Activated naive CD4-positive, alpha-beta T cell treated with anti-CD3 and anti-CD28 coated beads, Interleukin-2, amount 10 ng/mL, durations not matched to agents 7 days and 5 days (primary cell): Measurements from ENCODE around the gene TMSB10.

ENCODE experiments used
- CTCF ChIA-PET: fragments of 350-600 bp; sonication (Branson Sonifier 250); formaldehyde crosslinking; loops from one replicate; lab custom pipeline; 2021; ENCODE audit warnings: antibody characterized with exemption; lab: Charles Lee
- DNase-seq: peaks from one replicate; pipeline ENCODE4 v3.0.0-alpha.2; 2020
- H3K27ac Mint-ChIP-seq: one replicate; pipeline ENCODE4 v1.8.0; 2021; ENCODE audit warnings: mild to moderate bottlenecking, moderate library complexity, mixed read lengths
- H3K27me3 Mint-ChIP-seq: one replicate; pipeline ENCODE4 v1.8.0; 2021; ENCODE audit warnings: mild to moderate bottlenecking, mixed read lengths
- H3K36me3 Mint-ChIP-seq: one replicate; pipeline ENCODE4 v1.8.0; 2021; ENCODE audit warnings: mixed read lengths
- H3K4me1 Mint-ChIP-seq: one replicate; pipeline ENCODE4 v1.8.0; 2021; ENCODE audit warnings: mixed read lengths
- H3K4me3 Mint-ChIP-seq: one replicate; pipeline ENCODE4 v1.8.0; 2021; ENCODE audit warnings: mild to moderate bottlenecking, moderate library complexity, mixed read lengths
- H3K9me3 Mint-ChIP-seq: one replicate; pipeline ENCODE4 v1.8.0; 2021; ENCODE audit warnings: mixed read lengths

Gene TMSB10

GRCh38 chr2:84918430-84918829, 13.0 kb downstream of the TMSB10 start:
- H3K36me3 Mint-ChIP-seq, result peaks cover 3% of the 10 kb centered on the region
- CTCF ChIA-PET, result interaction anchor here (1.6 to 2.6 kb wide), 3 partner anchors 12 to 149 kb away, joined by 3 to 12 read pairs (median 9); no protein-coding TSS in a partner anchor
- no peak overlapping the region for H3K4me3 Mint-ChIP-seq
- H3K9me3 Mint-ChIP-seq, result peaks cover 5% of the 10 kb centered on the region
- peak overlapping the region; percentile 84 for H3K27ac Mint-ChIP-seq
- H3K4me1 Mint-ChIP-seq, result peaks cover 57% of the 10 kb centered on the region
- DNase-seq, result no peak
- no peaks in the 10 kb centered on the region for H3K27me3 Mint-ChIP-seq

DNA sequence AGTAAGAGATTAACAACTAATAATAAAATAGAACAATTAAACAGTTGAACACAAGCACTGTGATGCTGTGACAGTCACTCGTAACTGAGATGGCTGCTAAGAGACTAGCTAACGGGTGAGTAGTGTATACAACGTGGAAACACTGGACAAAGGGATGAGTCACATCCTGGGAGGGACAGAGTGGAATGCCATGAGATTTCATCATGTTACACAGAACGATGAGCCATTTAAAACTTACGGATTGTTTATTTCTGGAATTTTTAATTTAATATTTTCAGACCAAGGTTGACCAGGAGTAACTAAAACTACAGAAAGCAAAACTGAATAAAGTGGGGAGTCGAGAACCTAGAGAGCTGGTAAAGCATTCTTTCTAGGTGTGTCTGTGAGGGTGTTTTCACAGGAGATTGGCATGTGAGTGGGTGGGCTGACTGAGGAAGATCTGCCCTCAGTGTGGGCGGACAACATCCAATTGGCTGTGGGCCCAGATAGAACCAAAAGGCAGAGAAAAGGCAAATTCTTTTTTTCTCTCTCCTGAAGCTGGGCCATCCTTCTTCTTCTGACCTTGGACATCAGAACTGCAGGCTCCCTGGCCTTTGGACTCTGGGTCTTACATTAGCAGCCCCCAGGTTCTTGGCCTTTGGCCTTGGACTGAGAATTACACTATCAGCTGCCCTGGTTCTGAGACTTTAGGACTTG, 14.6 kb downstream of the TMSB10 start:
- H3K9me3 Mint-ChIP-seq, result peaks cover 8% of the 10 kb centered on the region
- H3K27me3 Mint-ChIP-seq, result no peaks in the 10 kb centered on the region
- H3K4me1 Mint-ChIP-seq, result peaks cover 61% of the 10 kb centered on the region
- peak; percentile 53 for DNase-seq
- peak overlapping the region; percentile 84 for H3K27ac Mint-ChIP-seq
- peaks cover 10% of the 10 kb centered on the region for H3K36me3 Mint-ChIP-seq
- H3K4me3 Mint-ChIP-seq, result peak overlapping the region; percentile 10
- CTCF ChIA-PET, result interaction anchor here (0.9 to 2.6 kb wide), 10 partner anchors 13 to 147 kb away, joined by 3 to 12 read pairs (median 5); partner anchors contain the start of gene TRABD2A

DNA sequence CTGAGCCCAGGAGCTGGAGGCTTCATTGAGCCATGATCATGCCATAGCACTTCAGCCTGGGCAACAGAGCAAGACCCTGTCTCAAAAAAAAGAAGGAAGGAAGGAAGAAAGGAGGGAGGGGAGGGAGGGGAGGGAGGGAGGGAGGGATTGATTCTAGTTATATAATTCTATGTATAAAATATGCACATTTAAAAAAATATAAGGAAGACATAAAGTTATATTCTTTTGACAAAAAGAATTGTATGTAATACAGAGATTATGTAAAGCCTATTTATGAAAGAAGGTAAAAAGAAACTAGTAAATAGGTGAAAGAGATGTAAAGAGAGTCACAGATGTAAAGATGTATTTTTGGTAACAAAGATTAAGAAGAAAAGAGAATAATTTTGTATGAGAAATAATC, 17.6 kb downstream of the TMSB10 start:
- CTCF ChIA-PET, result interaction anchor here (1.0 to 4.6 kb wide), 2 partner anchors 34 to 43 kb away, joined by 3 to 134 read pairs; partner anchors contain the start of gene TRABD2A
- no peak for DNase-seq
- Mint-ChIP-seq H3K27ac (peak overlapping the region; percentile 80), H3K4me3 (no peak overlapping the region), H3K9me3 (peaks cover 4% of the 10 kb centered on the region), H3K4me1 (peaks cover 80% of the 10 kb centered on the region), H3K36me3 (peaks cover 16% of the 10 kb centered on the region), H3K27me3 (no peaks in the 10 kb centered on the region)

DNA sequence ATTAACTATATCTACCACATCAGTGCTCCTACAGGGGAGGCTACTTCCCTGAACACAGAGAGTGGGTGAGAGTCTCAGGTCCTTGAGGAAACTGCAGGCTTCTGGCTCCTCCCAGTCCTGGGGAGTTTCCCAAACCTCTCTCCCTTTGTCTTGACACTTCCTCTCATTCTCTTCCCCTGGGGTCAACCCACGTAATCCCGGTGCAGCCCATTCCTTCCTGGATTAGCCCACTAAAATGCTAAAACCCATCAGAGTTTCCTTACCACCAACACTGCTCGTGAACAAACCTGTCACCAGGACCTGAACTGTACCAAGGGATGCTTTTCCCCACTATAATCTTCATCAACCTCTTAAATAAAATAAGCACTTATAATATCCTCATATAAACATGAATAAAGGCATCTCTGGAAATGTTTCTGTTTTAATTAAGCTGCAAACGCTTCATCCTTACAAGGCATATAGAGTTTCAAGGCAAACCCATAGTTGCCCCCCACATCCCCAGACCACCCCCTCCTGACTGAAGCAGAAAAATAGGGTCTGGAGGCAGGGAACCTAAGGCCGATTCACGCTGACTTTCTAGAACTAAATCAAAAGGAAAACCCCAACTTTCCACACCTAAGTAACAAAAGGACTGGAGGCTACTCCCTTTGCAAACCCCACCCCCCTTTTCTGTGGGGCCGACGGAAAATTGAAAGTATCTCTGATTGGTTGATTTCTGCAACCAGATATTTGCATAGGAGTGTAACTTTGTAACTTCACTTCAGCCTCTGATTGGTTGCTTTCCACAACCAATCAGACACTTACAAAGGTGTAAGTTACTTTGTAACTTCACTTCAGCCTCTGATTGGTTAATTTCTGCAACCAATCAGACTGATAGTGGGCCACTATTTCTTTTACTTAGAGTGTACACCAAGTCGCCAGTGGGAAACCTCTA, 19.0 kb downstream of the TMSB10 start:
- CTCF ChIA-PET, result interaction anchor here (0.7 to 4.6 kb wide), 33 partner anchors 7 to 466 kb away, joined by 3 to 134 read pairs (median 19); partner anchors contain the start of genes SUCLG1, TMSB10 and TRABD2A
- Mint-ChIP-seq H3K36me3 (peaks cover 15% of the 10 kb centered on the region), H3K4me3 (peak overlapping the region; percentile 86), H3K27me3 (no peaks in the 10 kb centered on the region), H3K4me1 (peaks cover 69% of the 10 kb centered on the region), H3K9me3 (peaks cover 3% of the 10 kb centered on the region), H3K27ac (peak overlapping the region; percentile 90)
- peak; percentile 87 for DNase-seq

- CTCF ChIA-PET, result interaction anchor here (0.6 to 4.6 kb wide), 68 partner anchors 8 to 467 kb away, joined by 3 to 134 read pairs (median 5); partner anchors contain the start of genes SUCLG1, TMSB10 and TRABD2A
- H3K4me3 Mint-ChIP-seq, result peak overlapping the region; percentile 86
- H3K4me1 Mint-ChIP-seq, result peaks cover 65% of the 10 kb centered on the region
- no peak for DNase-seq
- H3K27ac Mint-ChIP-seq, result peak overlapping the region; percentile 90
- H3K36me3 Mint-ChIP-seq, result peaks cover 13% of the 10 kb centered on the region
- peaks cover 3% of the 10 kb centered on the region for H3K9me3 Mint-ChIP-seq
- no peaks in the 10 kb centered on the region for H3K27me3 Mint-ChIP-seq
These were observed 19.9 kb downstream of the TMSB10 start for GRCh38 chr2:84925336-84925723.

- CTCF ChIA-PET, result interaction anchor here (0.6 to 4.6 kb wide), 81 partner anchors 9 to 467 kb away, joined by 3 to 134 read pairs (median 5); partner anchors contain the start of genes SUCLG1, TCF7L1, TMSB10 and TRABD2A
- Mint-ChIP-seq H3K27me3 (no peaks in the 10 kb centered on the region), H3K27ac (peak overlapping the region; percentile 90), H3K36me3 (peaks cover 13% of the 10 kb centered on the region), H3K9me3 (peaks cover 3% of the 10 kb centered on the region), H3K4me1 (peaks cover 64% of the 10 kb centered on the region), H3K4me3 (peak overlapping the region; percentile 86)
- DNase-seq, result peak; percentile 99
These were observed 20.4 kb downstream of the TMSB10 start for GRCh38 chr2:84925724-84926376.

- Mint-ChIP-seq H3K9me3 (peaks cover 3% of the 10 kb centered on the region), H3K36me3 (peaks cover 15% of the 10 kb centered on the region), H3K27ac (peak overlapping the region; percentile 90), H3K4me1 (peaks cover 72% of the 10 kb centered on the region), H3K27me3 (no peaks in the 10 kb centered on the region), H3K4me3 (peak overlapping the region; percentile 86)
- DNase-seq, result no peak
- CTCF ChIA-PET, result interaction anchor here (2.2 to 4.6 kb wide), 5 partner anchors 16 to 363 kb away, joined by 24 to 134 read pairs (median 71); partner anchors contain the start of gene TRABD2A
These were observed 21.8 kb downstream of the TMSB10 start for GRCh38 chr2:84927275-84927627.

DNA sequence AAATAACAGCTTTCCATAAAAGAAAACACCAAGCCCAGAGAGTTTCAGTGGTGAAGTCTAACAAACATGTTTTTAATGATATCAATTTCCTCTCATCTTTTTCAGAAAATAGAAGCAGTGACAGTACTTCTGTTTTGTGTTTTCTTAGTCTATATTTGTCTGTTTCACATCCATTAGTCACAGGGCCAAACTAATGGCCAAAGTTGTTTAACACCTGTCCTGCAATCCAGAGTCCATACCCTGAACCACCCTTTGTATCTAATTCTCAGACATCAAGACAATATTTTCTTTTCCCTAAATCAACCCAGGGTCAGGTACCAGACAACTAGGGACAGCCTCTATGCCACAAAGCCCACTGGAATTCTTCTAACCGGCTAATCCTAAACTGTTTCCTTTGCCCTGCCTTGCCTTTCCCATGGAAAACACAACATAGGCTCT, 25.9 kb downstream of the TMSB10 start:
- Mint-ChIP-seq H3K4me1 (peaks cover 50% of the 10 kb centered on the region), H3K4me3 (no peak overlapping the region), H3K36me3 (peaks cover 18% of the 10 kb centered on the region), H3K27ac (no peak overlapping the region), H3K9me3 (peaks cover 1% of the 10 kb centered on the region), H3K27me3 (no peaks in the 10 kb centered on the region)
- CTCF ChIA-PET, result interaction anchor here (1.4 to 1.5 kb wide), 2 partner anchors 13 to 367 kb away, joined by 4 to 8 read pairs; no protein-coding TSS in a partner anchor
- DNase-seq, result no peak

DNA sequence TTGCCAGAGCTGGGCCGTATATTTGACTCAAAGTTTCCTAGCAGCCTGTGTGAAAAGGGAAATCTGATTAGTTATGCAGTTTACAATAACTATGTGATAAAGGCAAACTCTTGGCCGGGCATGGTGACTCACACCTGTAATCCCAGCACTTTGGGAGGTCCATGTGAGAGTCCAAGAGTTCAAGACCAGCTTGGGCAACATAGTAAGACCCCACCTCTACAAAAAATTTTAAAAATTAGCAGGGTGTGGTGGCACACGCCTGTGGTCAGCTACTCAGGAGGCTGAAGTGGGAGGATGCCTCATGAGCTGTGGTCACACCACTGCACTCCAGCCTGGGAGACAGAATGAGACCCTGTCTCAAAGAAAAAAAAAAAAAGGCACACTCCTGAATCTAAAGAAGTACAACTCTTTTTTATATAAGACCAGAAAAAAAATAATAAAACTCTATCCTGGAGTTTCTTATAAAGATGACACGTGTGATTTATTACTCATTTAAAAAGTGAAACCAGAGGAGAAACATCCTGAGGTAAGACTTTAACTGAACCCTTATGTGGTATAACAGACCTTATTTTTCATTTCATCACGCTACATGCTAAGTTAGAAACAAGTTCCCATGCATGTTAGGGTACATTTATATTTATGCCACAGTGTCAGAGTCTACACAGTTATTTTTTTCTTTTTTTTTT, 32.9 kb downstream of the TMSB10 start:
- Mint-ChIP-seq H3K9me3 (peaks cover 3% of the 10 kb centered on the region), H3K27ac (peak overlapping the region; percentile 98), H3K4me1 (peaks cover 64% of the 10 kb centered on the region), H3K36me3 (peaks cover 32% of the 10 kb centered on the region), H3K4me3 (peak overlapping the region; percentile 62), H3K27me3 (no peaks in the 10 kb centered on the region)
- DNase-seq, result peak; percentile 53
- CTCF ChIA-PET, result interaction anchor here (0.6 to 9.6 kb wide), 5 partner anchors 10 to 56 kb away, joined by 3 to 105 read pairs (median 3); no protein-coding TSS in a partner anchor

DNA sequence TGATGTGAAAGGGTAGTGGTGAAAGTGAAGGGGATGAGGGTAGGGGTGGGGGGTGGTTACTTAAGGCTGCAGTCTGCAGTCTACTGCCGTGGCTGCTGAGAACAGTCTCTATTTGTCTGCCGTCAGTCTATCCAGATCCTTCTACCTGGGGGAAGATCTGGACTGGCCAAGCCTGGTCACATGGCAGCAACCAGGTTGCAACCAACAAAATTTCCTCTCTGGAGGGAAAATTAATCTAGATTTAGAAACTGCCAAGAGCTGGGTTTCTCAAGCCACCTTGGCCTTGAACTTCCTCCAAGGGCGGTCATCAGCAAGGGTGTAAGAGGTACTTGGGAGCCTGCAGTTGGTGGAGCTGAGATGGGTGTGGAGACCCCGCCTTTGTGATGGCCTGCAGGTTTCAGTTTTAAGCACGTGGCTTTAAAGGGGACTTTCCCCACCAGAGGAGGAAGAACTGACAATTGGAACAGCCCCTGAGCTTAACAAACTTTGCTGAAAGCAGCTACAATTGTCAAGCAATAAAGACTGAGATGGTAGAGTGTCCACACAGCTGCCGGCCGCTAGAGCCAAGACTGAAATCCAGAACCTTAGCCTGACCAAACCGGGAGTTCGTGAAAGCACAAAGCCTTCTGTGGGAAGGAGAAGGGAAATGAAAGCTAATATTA, 34.1 kb downstream of the TMSB10 start:
- CTCF ChIA-PET, result interaction anchor here (0.8 to 9.6 kb wide), 7 partner anchors 10 to 90 kb away, joined by 3 to 105 read pairs (median 3); no protein-coding TSS in a partner anchor
- H3K27me3 Mint-ChIP-seq, result no peaks in the 10 kb centered on the region
- H3K27ac Mint-ChIP-seq, result peak overlapping the region; percentile 98
- H3K9me3 Mint-ChIP-seq, result peaks cover 3% of the 10 kb centered on the region
- peak; percentile 90 for DNase-seq
- H3K4me1 Mint-ChIP-seq, result peaks cover 70% of the 10 kb centered on the region
- peaks cover 34% of the 10 kb centered on the region for H3K36me3 Mint-ChIP-seq
- H3K4me3 Mint-ChIP-seq, result peak overlapping the region; percentile 62

DNA sequence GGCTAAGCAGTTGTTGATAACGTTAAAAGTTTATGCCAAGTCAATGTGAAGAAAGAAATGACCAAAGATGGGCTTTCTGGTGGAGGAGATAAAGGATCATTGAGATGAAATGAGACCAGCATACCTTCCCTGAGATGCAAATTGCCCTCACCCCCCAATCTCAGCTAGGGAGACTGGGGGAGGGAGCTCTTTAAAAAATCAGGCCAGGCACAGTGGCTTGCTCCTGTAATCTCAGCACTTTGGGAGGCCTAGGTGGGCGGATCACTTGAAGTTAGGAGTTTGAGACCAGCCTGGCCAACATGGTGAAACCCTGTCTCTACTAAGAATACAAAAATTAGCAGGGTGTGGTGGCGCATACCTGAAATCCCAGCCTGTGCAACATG, 34.6 kb downstream of the TMSB10 start:
- Mint-ChIP-seq H3K36me3 (peaks cover 39% of the 10 kb centered on the region), H3K9me3 (peaks cover 3% of the 10 kb centered on the region), H3K4me3 (peak overlapping the region; percentile 62), H3K4me1 (peaks cover 75% of the 10 kb centered on the region), H3K27ac (peak overlapping the region; percentile 98), H3K27me3 (no peaks in the 10 kb centered on the region)
- CTCF ChIA-PET, result interaction anchor here (0.8 to 9.6 kb wide), 7 partner anchors 11 to 360 kb away, joined by 3 to 105 read pairs (median 3); no protein-coding TSS in a partner anchor
- DNase-seq, result no peak

- Mint-ChIP-seq H3K4me1 (peaks cover 78% of the 10 kb centered on the region), H3K27me3 (no peaks in the 10 kb centered on the region), H3K27ac (peak overlapping the region; percentile 38), H3K9me3 (peaks cover 1% of the 10 kb centered on the region), H3K36me3 (peaks cover 38% of the 10 kb centered on the region), H3K4me3 (no peak overlapping the region)
- DNase-seq, result no peak
- CTCF ChIA-PET, result interaction anchor here (1.4 to 9.6 kb wide), 4 partner anchors 15 to 359 kb away, joined by 3 to 105 read pairs (median 5); no protein-coding TSS in a partner anchor
These were observed 35.5 kb downstream of the TMSB10 start for GRCh38 chr2:84940831-84941412.
